IMR-90 (cell line): ENCODE data around the gene RBMS3. TPM values are rescaled to one million over a fixed set of nuclear protein-coding genes. Genes with fewer than 3 reads are reported as not detected.

Experiments
- CEBPB ChIP-seq: IDR thresholded peaks from 2 replicates; pipeline ENCODE4 v1.6.1; 2012; ENCODE audit warnings: low read depth, low read length, improper control_type of control experiment
- CTCF ChIP-seq: conservative IDR thresholded peaks from 2 replicates; pipeline ENCODE4 v1.5.1; 2012; ENCODE audit warnings: mild to moderate bottlenecking, low read depth, low read length, improper control_type of control experiment
- MAZ ChIP-seq: IDR thresholded peaks from 2 replicates; pipeline ENCODE4 v1.6.1; 2012; ENCODE audit warnings: low read depth, mild to moderate bottlenecking, low read length, improper control_type of control experiment, moderate library complexity, borderline replicate concordance
- RAD21 ChIP-seq: IDR thresholded peaks from 2 replicates; pipeline ENCODE4 v1.6.1; 2012; ENCODE audit warnings: low read length, improper control_type of control experiment
- polyA plus RNA-seq, 3 experiments: library from polyadenylated mRNA; depleted of rRNA; stranded (reverse); fragments of >200 nt; gene quantifications; 2 replicates each; pipeline ENCODE4 v1.2.3, GENCODE V29; 2012; ENCODE audit warnings: low replicate concordance in 1 of 3
- total RNA-seq: library from RNA; depleted of rRNA; stranded (reverse); fragments of >200 nt; gene quantifications from 2 replicates; pipeline ENCODE4 v1.2.3, GENCODE V29; 2012

RBMS3 gene
- total and polyA plus RNA-seq, 2 of the 4 experiments (the other 2 are of a cell fraction), result 15.2 to 127 TPM

GRCh38 chr3:29605845-29606244 is 325.0 kb downstream of the RBMS3 start (continued):
- TF ChIP-seq CTCF (no peak), MAZ (no peak), CEBPB (peak; percentile 35; the same call in 1 of the 2 replicates), RAD21 (no peak)
